Purkinje cell (primary cell): Measurements from ENCODE around the gene ZKSCAN4. TPM values are rescaled to one million over a fixed set of nuclear protein-coding genes. Genes with fewer than 3 reads are reported as not detected.

ENCODE experiments used
- polyA plus RNA-seq: library from polyadenylated mRNA; unstranded; fragments of >200 nt; fragmentation: Nextera tagmentation; gene quantifications from 2 replicates; pipeline ENCODE4 v1.2.1, GENCODE V29; 2014

ZKSCAN4 gene
- polyA plus RNA-seq: 0.23 and 2.5 TPM in 2 replicates

DNA sequence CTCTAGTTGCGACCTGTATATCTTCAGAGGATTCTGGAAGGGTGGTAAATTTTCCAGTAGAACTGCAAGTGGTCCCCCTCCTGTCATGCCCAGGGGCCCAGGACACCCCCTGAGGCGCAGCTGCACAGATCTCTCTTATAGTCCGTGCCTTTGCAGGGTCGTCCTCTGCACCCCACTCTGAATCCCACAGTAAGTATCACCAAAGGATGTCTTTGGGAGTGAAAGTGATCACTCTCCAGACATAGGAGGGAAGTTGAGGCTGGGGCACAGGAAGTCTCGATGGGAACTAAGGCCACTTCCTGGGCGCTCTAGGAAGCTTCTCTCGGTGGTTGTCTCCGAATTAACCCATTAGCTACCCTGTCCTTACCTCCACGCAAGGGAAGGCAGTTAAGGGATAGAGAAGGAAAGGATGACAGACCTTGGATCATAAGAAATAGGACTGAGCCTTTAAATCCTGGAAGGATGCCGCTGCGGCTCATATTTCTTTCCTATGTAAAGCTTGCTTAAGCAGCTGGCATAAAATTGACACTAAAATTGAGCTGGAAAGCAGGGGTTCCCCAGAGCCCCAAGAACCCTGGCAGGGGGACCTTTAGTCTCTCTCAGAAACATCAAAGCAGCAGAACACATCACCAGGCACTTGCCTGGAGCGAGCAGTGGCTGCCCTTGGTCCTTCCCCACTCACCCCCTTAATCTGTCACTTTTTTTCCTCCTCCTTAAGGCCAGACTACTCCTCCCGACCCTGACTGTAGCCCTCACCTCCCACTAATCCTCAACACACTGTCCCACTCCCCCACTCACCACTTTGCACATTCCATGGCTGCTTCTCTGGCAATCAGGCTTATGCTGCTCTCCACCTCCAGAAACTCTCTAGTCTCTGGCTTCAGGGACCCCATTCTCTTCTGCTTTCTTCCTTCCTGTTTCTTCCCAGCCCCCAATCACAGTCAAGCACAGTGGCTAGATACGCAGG, at the start of gene ZKSCAN4:
Gene ZKSCAN4, minus strand, starts transcription at position 261 of the 967 bp plus-strand sequence. CDS start 289 bp downstream, outside the sequence.

DNA sequence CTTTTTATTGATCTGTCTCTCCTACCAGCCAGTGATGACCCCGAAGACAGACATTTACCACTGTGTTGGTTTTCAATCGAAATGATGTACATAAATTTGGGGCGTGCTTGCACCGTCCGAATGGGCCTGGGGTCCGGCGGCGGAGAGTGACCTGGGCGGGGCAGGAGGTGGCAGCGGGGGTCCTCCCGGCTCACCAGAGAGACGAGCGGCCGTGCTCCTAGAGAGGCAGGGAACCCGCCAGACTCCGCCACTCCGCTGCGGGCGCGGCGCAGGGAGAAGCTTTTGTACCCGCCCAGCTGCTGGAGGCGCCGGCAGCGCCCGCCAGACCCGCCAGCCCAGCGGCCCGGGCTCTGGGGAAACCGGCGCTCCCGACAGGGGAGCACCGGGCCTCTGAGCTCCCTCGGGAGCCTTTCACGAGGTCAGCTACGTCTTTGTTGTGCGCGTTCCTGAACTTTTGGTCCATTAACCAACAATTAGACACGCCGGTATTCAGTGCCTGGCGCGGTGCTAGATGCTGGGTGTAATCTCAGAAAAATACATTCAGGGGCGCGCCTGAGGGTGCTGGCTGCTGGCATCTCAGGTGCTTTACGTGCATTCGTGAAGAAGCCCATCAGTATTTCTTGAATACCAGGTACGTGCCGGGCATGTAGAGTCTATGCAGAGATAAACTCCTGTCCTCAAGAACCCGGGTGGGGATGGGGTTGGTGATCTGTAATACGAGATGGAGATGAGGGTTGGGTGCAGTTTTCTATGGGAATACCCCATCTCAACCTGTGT, 29.4 kb upstream of the ZKSCAN4 start, which contains the start of gene PGBD1:
Gene PGBD1, plus strand, starts transcription at position 285 of the 777 bp plus-strand sequence. CDS start 2,242 bp downstream, outside the sequence.

GRCh38 chr6:28266962-28267694, 15.1 kb upstream of the ZKSCAN4 start, which contains the start of gene ZSCAN26:
Gene ZSCAN26 (plus strand): TSS chr6:28267143. CDS start chr6:28271920, 4,777 bp downstream.

DNA sequence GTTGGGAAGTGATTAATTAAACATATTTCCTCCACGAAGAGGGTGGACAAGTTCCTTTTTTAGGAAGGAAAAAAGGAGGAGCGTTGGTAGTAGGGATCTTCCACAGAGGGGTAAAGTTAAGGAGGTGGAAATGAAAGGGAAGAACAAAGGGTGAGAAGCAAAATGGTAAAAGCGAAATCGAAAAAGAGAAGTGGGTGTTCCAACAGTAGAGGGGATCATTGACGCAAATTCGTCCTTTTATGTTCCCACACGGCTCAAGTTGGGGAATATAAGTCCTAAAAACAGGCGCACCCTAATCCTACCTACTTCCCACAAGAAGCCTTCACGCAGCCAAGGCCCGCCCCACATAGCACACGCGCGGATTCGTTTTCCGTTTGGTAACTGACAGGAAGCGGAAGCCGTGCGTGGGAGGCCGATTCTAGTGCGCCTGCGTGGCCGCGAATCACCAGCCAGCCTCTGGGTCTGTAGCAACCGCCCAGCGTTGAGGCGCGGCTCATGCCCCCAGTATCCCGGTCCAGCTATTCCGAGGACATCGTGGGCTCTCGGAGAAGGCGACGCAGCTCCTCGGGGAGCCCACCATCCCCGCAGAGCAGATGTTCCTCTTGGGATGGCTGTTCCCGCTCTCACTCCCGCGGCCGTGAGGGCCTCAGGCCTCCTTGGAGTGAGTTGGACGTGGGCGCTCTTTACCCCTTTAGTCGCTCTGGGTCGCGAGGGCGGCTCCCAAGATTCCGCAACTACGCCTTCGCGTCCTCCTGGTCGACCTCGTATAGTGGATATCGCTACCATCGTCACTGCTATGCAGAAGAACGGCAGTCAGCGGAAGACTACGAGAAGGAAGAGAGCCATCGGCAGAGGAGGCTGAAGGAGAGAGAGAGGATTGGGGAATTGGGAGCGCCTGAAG, 7.1 kb upstream of the ZKSCAN4 start, which contains the start of gene NKAPL:
Gene NKAPL, plus strand, starts transcription at position 421 of the 901 bp plus-strand sequence. Its CDS starts 75 bp downstream, at position 496.

GRCh38 chr6:28225056-28225834, 26.8 kb downstream of the ZKSCAN4 start, which contains the start of gene ZSCAN9:
Gene ZSCAN9 (plus strand): TSS chr6:28225275. CDS start chr6:28227085, 1,810 bp downstream.

Other genes starting within 250 kb of the ZKSCAN4 start
- 1.7 and 6.1 TPM in 2 replicates for gene ZNF165, start 171.7 kb downstream of the ZKSCAN4 start, polyA plus RNA-seq
- gene ZSCAN16, start 127.7 kb downstream of the ZKSCAN4 start, polyA plus RNA-seq: 0.43 and 6.8 TPM in 2 replicates
- gene ZKSCAN8, start 110.4 kb downstream of the ZKSCAN4 start, polyA plus RNA-seq: 4.5 and 4.8 TPM in 2 replicates
- 3.0 and 9.8 TPM in 2 replicates for gene ZSCAN9, start 27.0 kb downstream of the ZKSCAN4 start, polyA plus RNA-seq
- 6.6 and 12.0 TPM in 2 replicates for gene NKAPL, start 7.0 kb upstream of the ZKSCAN4 start, polyA plus RNA-seq
- 18.7 and 19.7 TPM in 2 replicates for gene ZSCAN26, start 14.9 kb upstream of the ZKSCAN4 start, polyA plus RNA-seq
- 3.1 and 7.1 TPM in 2 replicates for gene PGBD1, start 29.3 kb upstream of the ZKSCAN4 start, polyA plus RNA-seq
- 2.4 and 5.7 TPM in 2 replicates for gene ZSCAN31, start 83.9 kb upstream of the ZKSCAN4 start, polyA plus RNA-seq
- gene ZKSCAN3, start 97.7 kb upstream of the ZKSCAN4 start, polyA plus RNA-seq: 2.8 TPM in 1 of 2 replicates, not detected in the other
- gene ZSCAN12, start 147.5 kb upstream of the ZKSCAN4 start, polyA plus RNA-seq: 2.2 and 2.8 TPM in 2 replicates
- gene ZSCAN23, start 191.2 kb upstream of the ZKSCAN4 start, polyA plus RNA-seq: 1.2 TPM in 1 of 2 replicates, not detected in the other